ENCODE measurements around the gene BIRC7. TPM values are rescaled to one million over a fixed set of nuclear protein-coding genes. Genes with fewer than 3 reads are reported as not detected.

The BIRC7 gene
- total RNA-seq, 1 donor from 2014 or later: 0.50 TPM

DNA sequence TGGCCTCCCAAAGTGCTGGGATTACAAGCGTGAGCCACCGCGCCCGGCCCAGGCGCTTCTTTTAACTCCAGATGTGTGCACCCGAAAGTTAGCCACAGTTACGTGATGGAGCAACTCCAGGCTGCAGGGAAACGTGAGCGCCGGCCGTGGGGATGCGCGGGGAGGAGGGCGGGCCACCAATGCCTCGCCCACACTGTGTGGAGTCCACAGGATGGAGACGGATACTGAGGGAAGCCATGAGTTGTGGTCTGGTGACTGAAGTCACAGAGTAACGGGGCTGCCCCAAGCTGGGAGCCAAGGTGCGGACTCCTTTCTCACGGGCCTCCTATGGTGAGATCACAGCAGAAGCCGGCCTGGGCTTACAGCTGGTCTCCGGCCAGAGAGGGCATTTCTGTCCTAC is 43.0 kb upstream of the BIRC7 start:
- TF ChIP-seq, protein P1, sequence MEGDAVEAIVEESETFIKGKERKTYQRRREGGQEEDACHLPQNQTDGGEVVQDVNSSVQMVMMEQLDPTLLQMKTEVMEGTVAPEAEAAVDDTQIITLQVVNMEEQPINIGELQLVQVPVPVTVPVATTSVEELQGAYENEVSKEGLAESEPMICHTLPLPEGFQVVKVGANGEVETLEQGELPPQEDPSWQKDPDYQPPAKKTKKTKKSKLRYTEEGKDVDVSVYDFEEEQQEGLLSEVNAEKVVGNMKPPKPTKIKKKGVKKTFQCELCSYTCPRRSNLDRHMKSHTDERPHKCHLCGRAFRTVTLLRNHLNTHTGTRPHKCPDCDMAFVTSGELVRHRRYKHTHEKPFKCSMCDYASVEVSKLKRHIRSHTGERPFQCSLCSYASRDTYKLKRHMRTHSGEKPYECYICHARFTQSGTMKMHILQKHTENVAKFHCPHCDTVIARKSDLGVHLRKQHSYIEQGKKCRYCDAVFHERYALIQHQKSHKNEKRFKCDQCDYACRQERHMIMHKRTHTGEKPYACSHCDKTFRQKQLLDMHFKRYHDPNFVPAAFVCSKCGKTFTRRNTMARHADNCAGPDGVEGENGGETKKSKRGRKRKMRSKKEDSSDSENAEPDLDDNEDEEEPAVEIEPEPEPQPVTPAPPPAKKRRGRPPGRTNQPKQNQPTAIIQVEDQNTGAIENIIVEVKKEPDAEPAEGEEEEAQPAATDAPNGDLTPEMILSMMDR (IDR thresholded peaks at IDR 0.05): no peak
- no peaks in the 10 kb centered on the region for H3K9me3 Mint-ChIP-seq (ENCODE audit: low read depth)
- H3K36me3 Mint-ChIP-seq (ENCODE audit: low read depth): peaks cover 11% of the 10 kb centered on the region
- H3K4me1 Mint-ChIP-seq (ENCODE audit: low read depth): peaks cover 16% of the 10 kb centered on the region
- H3K27ac Mint-ChIP-seq (ENCODE audit: unreplicated experiment): no peak overlapping the region
- DNase-seq (ENCODE audit: low spot score): no peak
- H3K27me3 Mint-ChIP-seq (ENCODE audit: low read depth): no peaks in the 10 kb centered on the region
- no peak overlapping the region for H3K4me3 Mint-ChIP-seq (ENCODE audit: unreplicated experiment)

GRCh38 chr20:63194007-63194796 is 41.5 kb upstream of the BIRC7 start:
- no peak overlapping the region for H3K4me3 Mint-ChIP-seq (ENCODE audit: unreplicated experiment)
- TF ChIP-seq, protein P1 (IDR thresholded peaks at IDR 0.05): no peak
- DNase-seq (ENCODE audit: low spot score): no peak
- peaks cover 11% of the 10 kb centered on the region for H3K36me3 Mint-ChIP-seq (ENCODE audit: low read depth)
- no peak overlapping the region for H3K27ac Mint-ChIP-seq (ENCODE audit: unreplicated experiment)
- H3K4me1 Mint-ChIP-seq (ENCODE audit: low read depth): peaks cover 30% of the 10 kb centered on the region
- no peaks in the 10 kb centered on the region for H3K9me3 Mint-ChIP-seq (ENCODE audit: low read depth)
- no peaks in the 10 kb centered on the region for H3K27me3 Mint-ChIP-seq (ENCODE audit: low read depth)

GRCh38 chr20:63194797-63195173 is 40.9 kb upstream of the BIRC7 start:
- Mint-ChIP-seq H3K4me3 (ENCODE audit: unreplicated experiment) (no peak overlapping the region), H3K9me3 (ENCODE audit: low read depth) (no peaks in the 10 kb centered on the region), H3K36me3 (ENCODE audit: low read depth) (peaks cover 11% of the 10 kb centered on the region), H3K4me1 (ENCODE audit: low read depth) (peaks cover 34% of the 10 kb centered on the region), H3K27me3 (ENCODE audit: low read depth) (no peaks in the 10 kb centered on the region), H3K27ac (ENCODE audit: unreplicated experiment) (no peak overlapping the region)
- no peak for DNase-seq (ENCODE audit: low spot score)
- TF ChIP-seq, protein P1 (IDR thresholded peaks at IDR 0.05): no peak

DNA sequence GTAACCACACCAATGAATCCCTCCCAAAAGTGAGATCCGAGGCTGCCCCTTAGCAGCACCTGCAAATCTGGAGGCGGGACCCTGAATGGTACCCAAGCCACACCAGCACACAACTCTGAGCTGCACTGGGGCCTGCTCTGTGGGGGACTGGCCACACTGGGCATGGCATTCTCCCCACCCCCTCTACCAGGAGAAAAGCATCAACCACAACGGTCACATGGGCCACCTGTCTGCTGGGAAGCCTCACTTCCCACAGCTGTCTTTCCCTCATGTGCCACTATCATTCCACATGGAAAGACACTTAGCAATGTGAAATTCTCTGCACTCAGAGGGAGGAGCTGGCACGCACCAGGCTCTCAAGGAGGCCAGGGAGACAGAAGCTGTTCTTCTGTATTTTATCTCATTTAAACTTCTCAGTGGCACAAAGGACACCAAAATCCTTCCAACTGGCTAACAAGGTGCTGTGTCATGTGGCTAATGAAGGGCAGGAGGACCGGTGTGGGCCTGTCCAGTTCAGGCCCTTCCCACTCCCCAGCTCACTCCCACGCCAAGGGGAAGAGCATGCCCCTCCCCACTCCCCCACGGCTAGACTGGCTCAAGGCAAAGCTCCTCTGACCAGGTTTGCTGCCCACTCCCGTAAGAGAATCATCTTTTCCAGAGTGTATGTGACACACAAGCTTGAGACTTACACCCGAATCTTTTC is 38.8 kb upstream of the BIRC7 start:
- Mint-ChIP-seq H3K27ac (ENCODE audit: unreplicated experiment) (no peak overlapping the region), H3K4me1 (ENCODE audit: low read depth) (peaks cover 37% of the 10 kb centered on the region), H3K27me3 (ENCODE audit: low read depth) (no peaks in the 10 kb centered on the region), H3K4me3 (ENCODE audit: unreplicated experiment) (no peak overlapping the region), H3K9me3 (ENCODE audit: low read depth) (no peaks in the 10 kb centered on the region), H3K36me3 (ENCODE audit: low read depth) (peaks cover 17% of the 10 kb centered on the region)
- DNase-seq (ENCODE audit: low spot score): no peak
- TF ChIP-seq, protein P1 (IDR thresholded peaks at IDR 0.05): no peak

DNA sequence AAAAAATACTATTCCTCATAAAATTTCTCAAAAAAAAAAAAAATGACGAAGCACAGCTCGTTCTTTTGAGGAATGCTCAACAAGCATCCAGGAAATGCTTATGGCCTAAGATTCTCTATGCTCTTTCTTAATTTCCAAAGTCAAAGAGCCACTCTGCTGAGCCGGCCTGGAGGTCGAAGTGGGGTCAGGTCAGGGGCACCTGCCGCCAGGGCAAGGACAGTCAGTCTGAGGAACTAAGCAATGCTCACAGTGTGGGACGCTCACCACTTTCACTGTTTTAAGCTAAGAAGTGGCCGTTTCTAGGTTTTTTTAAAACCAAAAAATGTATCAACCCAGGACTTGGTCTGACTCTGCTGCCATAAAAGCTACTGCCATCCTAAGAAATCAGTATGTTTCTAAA is 37.1 kb upstream of the BIRC7 start:
- TF ChIP-seq, protein P1 (IDR thresholded peaks at IDR 0.05): no peak
- no peak for DNase-seq (ENCODE audit: low spot score)
- no peaks in the 10 kb centered on the region for H3K27me3 Mint-ChIP-seq (ENCODE audit: low read depth)
- peaks cover 37% of the 10 kb centered on the region for H3K4me1 Mint-ChIP-seq (ENCODE audit: low read depth)
- no peak overlapping the region for H3K4me3 Mint-ChIP-seq (ENCODE audit: unreplicated experiment)
- H3K36me3 Mint-ChIP-seq (ENCODE audit: low read depth): peaks cover 23% of the 10 kb centered on the region
- H3K9me3 Mint-ChIP-seq (ENCODE audit: low read depth): no peaks in the 10 kb centered on the region
- H3K27ac Mint-ChIP-seq (ENCODE audit: unreplicated experiment): no peak overlapping the region

All from chondrocyte (in vitro differentiated cells).